Vagina (tissue), 2 donors: Measurements from ENCODE around the gene BPIFB4.

Experiments used
- CTCF ChIP-seq, 3 experiments: fragments of 450-650 bp in 2 of 3; fragments of 200-600 bp in 1 of 3; sonication (generic) in 1 of 3; IDR thresholded peaks; one replicate each; pipeline ENCODE4 v1.5.1; 2017 to 2019; ENCODE audit warnings: antibody characterized with exemption in 3 of 3, mild to moderate bottlenecking in 2 of 3, moderate library complexity in 2 of 3
- POLR2AphosphoS5 ChIP-seq, 2 donors: sonication (generic); formaldehyde crosslinking; IDR thresholded peaks; one replicate each; pipeline ENCODE4 v1.9.0; 2017; ENCODE audit warnings: antibody characterized with exemption in 2 of 2, mild to moderate bottlenecking in 2 of 2, low read depth in 1 of 2; ENCODE audit not compliant: insufficient read depth in 1 of 2

- TF ChIP-seq POLR2AphosphoS5 (IDR thresholded peaks at IDR 0.05; ENCODE audit: insufficient read depth in 1 of 2, low read depth in 1 of 2) (no peak), CTCF (IDR thresholded peaks at IDR 0.05) (no peak)
Measured at GRCh38 chr20:33092361-33092760, 12.9 kb downstream of the BPIFB4 start.
